Mesendoderm (in vitro differentiated cells): Measurements from ENCODE around the gene GPATCH8.

Source experiments
- DNase-seq: peaks from one replicate; pipeline ENCODE4 v3.0.0; 2013
- H2AK5ac ChIP-seq: 2 replicates; pipeline ENCODE4 v1.6.1; 2013; ENCODE audit warnings: low read length, inconsistent platforms
- H2BK120ac ChIP-seq: 2 replicates; pipeline ENCODE4 v1.6.1; 2013; ENCODE audit warnings: low read depth, mild to moderate bottlenecking, low read length, moderate library complexity, mixed read lengths
- H2BK15ac ChIP-seq: replicated peaks from 2 replicates; pipeline ENCODE4 v1.6.1; 2013; ENCODE audit warnings: low read depth, mild to moderate bottlenecking, moderate library complexity
- H2BK5ac ChIP-seq: 2 replicates; pipeline ENCODE4 v1.6.1; 2013; ENCODE audit warnings: low read length, inconsistent platforms
- H3K18ac ChIP-seq: 2 replicates; pipeline ENCODE4 v1.6.1; 2013; ENCODE audit warnings: mild to moderate bottlenecking, low read length, mixed read lengths
- H3K23ac ChIP-seq: one replicate; pipeline ENCODE4 v1.6.1; 2013; ENCODE audit warnings: low read length
- H3K27ac ChIP-seq: 2 replicates; pipeline ENCODE4 v1.5.1; 2013; ENCODE audit warnings: low read depth, mild to moderate bottlenecking, inconsistent platforms, low read length, moderate library complexity
- H3K27me3 ChIP-seq: 2 replicates; pipeline ENCODE4 v1.6.1; 2013; ENCODE audit warnings: low read length, control low read depth, mild to moderate bottlenecking, inconsistent platforms; ENCODE audit not compliant: insufficient read depth, poor library complexity
- H3K36me3 ChIP-seq: 2 replicates; pipeline ENCODE4 v1.6.1; 2013; ENCODE audit warnings: low read length, inconsistent platforms; ENCODE audit not compliant: control insufficient read depth, insufficient read depth
- H3K4ac ChIP-seq: one replicate; pipeline ENCODE4 v1.6.1; 2013; ENCODE audit warnings: low read depth, mild to moderate bottlenecking, low read length, moderate library complexity
- H3K4me1 ChIP-seq: 2 replicates; pipeline ENCODE4 v1.6.1; 2013; ENCODE audit warnings: low read depth, low read length, inconsistent platforms; ENCODE audit not compliant: control insufficient read depth
- H3K4me2 ChIP-seq: 2 replicates; pipeline ENCODE4 v1.6.1; 2013; ENCODE audit warnings: low read length
- H3K4me3 ChIP-seq: 2 replicates; pipeline ENCODE4 v1.5.1; 2013; ENCODE audit warnings: mild to moderate bottlenecking, low read length
- H3K56ac ChIP-seq: one replicate; pipeline ENCODE4 v1.6.1; 2013; ENCODE audit warnings: low read length
- H3K79me1 ChIP-seq: 2 replicates; pipeline ENCODE4 v1.6.1; 2013; ENCODE audit warnings: low read length, inconsistent platforms
- H3K79me2 ChIP-seq: 2 replicates; pipeline ENCODE4 v1.6.1; 2013; ENCODE audit warnings: mild to moderate bottlenecking, low read length; ENCODE audit not compliant: control insufficient read depth, insufficient read depth
- H3K9ac ChIP-seq: 2 replicates; pipeline ENCODE4 v1.6.1; 2013; ENCODE audit warnings: low read length, inconsistent platforms
- H4K5ac ChIP-seq: one replicate; pipeline ENCODE4 v1.6.1; 2013; ENCODE audit warnings: low read length
- H4K8ac ChIP-seq: one replicate; pipeline ENCODE4 v1.6.1; 2013; ENCODE audit warnings: low read depth, mild to moderate bottlenecking, control low read depth, low read length, moderate library complexity
- WGBS: extraction: QIAGEN DNeasy Blood & Tissue Kit; methylation state at CpG from one replicate; pipeline ENCODE4 v1.1.7; 2013; ENCODE audit warnings: low lambda C conversion rate, missing lambda C conversion rate; ENCODE audit not compliant: insufficient coverage; ENCODE audit errors: extremely low coverage; 5-methylcytosine and 5-hydroxymethylcytosine counted together

GPATCH8 gene

DNA sequence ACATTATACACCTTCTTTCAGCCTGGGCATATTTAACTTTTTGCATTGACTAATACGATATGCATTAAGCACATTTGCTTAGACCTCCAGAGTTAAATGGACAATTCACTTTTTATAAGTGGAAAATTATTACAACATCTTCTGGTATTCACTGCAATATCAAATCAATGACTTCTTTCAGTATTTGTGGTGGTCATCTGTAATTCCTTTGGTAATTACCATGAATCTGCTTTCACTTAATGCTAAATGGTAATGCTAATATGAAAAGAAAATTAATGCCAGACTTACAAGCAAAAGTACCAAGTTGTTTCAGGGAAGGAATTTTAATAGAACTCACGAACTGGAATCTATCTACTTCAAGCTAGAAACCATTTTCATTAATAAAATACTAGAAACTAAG, 6.4 kb downstream of the GPATCH8 start:
- Histone ChIP-seq H3K18ac (no peak overlapping the region), H4K8ac (no peak overlapping the region), H3K79me1 (no peaks in the 10 kb centered on the region), H2BK5ac (no peak overlapping the region), H2BK15ac (no peak overlapping the region), H3K4ac (no peak overlapping the region), H2AK5ac (no peak overlapping the region), H3K4me3 (no peak overlapping the region), H3K79me2 (peaks cover 66% of the 10 kb centered on the region), H3K9ac (no peak overlapping the region), H3K56ac (no peak overlapping the region), H3K27me3 (no peaks in the 10 kb centered on the region), H3K27ac (no peak overlapping the region), H3K23ac (no peak overlapping the region), H2BK120ac (no peak overlapping the region), H3K4me1 (no peaks in the 10 kb centered on the region), H3K4me2 (no peak overlapping the region), H3K36me3 (no peaks in the 10 kb centered on the region), H4K5ac (no peak overlapping the region)
- no CpG with 5 or more reads among the region's 2 CpGs for WGBS
- DNase-seq: no peak

DNA sequence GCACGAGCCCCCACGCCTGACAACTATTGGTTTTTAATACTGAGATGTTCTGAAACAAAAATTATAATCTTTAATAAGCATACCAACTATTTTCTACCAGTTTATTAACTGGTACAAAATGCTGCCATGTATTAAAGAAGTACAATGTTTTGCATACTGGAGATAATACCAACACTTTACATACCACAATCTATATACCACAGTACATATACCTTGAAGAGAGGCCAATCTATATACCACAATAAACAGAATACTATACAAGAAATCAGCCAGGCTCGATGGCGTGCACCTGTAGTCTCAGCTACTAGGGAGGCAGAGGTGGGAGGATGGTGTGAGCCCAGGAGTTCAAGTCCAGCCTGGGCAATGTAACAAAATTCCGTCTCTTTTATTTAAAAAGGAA, 9.9 kb downstream of the GPATCH8 start:
- Histone ChIP-seq H3K18ac (no peak overlapping the region), H3K79me1 (no peaks in the 10 kb centered on the region), H2BK120ac (no peak overlapping the region), H2BK15ac (no peak overlapping the region), H3K4me3 (no peak overlapping the region), H2AK5ac (no peak overlapping the region), H3K23ac (no peak overlapping the region), H4K5ac (no peak overlapping the region), H3K27me3 (no peaks in the 10 kb centered on the region), H3K4me2 (no peak overlapping the region), H3K56ac (no peak overlapping the region), H3K36me3 (no peaks in the 10 kb centered on the region), H3K4ac (no peak overlapping the region), H4K8ac (no peak overlapping the region), H3K79me2 (peaks cover 61% of the 10 kb centered on the region), H2BK5ac (no peak overlapping the region), H3K9ac (no peak overlapping the region), H3K27ac (no peak overlapping the region), H3K4me1 (no peaks in the 10 kb centered on the region)
- WGBS: no CpG with 5 or more reads among the region's 5 CpGs
- no peak for DNase-seq

DNA sequence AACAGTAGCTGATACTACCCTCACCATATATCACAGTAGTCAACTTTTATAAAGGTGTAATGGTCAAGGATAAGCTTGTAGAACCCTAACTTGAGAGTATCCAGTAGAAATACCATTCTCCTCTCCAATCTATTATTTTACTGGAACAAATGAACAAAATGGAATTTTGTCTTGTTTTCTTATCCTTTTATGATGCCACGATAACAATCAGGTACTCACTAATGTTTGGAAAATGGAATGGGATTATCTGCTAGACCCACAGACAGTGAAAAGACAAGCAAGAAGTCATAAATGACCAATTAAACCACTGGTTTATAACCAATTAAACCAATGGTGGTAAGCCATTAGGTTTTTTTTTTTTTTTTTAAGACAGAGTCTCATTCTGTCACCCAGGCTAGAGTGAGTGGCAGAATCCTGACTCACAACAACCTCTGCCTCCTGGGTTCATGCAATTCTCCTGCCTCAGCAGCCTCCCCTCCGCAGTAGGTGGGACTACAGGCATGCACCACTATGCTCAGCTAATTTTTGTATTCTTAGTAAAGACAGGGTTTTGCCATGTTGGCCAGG, 10.4 kb downstream of the GPATCH8 start:
- Histone ChIP-seq H2AK5ac (no peak overlapping the region), H3K9ac (no peak overlapping the region), H2BK15ac (no peak overlapping the region), H3K23ac (no peak overlapping the region), H3K4me3 (no peak overlapping the region), H3K18ac (no peak overlapping the region), H3K4me2 (no peak overlapping the region), H2BK5ac (no peak overlapping the region), H2BK120ac (no peak overlapping the region), H3K27ac (no peak overlapping the region), H4K8ac (no peak overlapping the region), H3K56ac (no peak overlapping the region), H4K5ac (no peak overlapping the region), H3K79me2 (peaks cover 58% of the 10 kb centered on the region), H3K4me1 (no peaks in the 10 kb centered on the region), H3K27me3 (no peaks in the 10 kb centered on the region), H3K4ac (no peak overlapping the region), H3K36me3 (no peaks in the 10 kb centered on the region), H3K79me1 (no peaks in the 10 kb centered on the region)
- no CpG with 5 or more reads among the region's 2 CpGs for WGBS
- DNase-seq: no peak

DNA sequence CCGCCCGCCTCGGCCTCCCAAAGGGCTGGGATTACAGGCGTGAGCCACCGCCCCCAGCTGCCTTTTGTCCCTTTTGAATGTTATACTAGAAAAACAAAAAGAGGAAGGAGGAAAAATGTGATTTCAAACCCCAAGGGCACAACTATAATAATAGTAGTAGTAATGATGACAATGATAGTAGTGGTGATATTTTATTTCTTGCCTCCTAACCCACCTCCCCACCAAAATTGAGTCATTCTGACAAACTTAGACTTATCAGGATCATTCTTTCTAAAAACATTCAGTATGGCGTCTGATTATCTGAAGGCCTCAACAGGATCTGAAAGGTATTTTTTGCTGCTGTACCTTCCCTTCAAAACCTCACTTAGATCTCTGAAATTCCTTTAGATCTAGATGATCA, 13.6 kb downstream of the GPATCH8 start:
- H3K79me1 ChIP-seq: peaks cover 3% of the 10 kb centered on the region
- no peak for DNase-seq
- WGBS: no CpG with 5 or more reads among the region's 6 CpGs
- no peak overlapping the region for H3K4me2 ChIP-seq
- no peak overlapping the region for H3K23ac ChIP-seq
- H3K4ac ChIP-seq: no peak overlapping the region
- H3K56ac ChIP-seq: no peak overlapping the region
- no peak overlapping the region for H3K9ac ChIP-seq
- no peak overlapping the region for H2BK120ac ChIP-seq
- H4K5ac ChIP-seq: no peak overlapping the region
- no peak overlapping the region for H2AK5ac ChIP-seq
- H2BK5ac ChIP-seq: no peak overlapping the region
- no peak overlapping the region for H3K4me3 ChIP-seq
- H3K27me3 ChIP-seq: no peaks in the 10 kb centered on the region
- H3K4me1 ChIP-seq: no peaks in the 10 kb centered on the region
- H3K36me3 ChIP-seq: no peaks in the 10 kb centered on the region
- H3K27ac ChIP-seq: no peak overlapping the region
- H3K79me2 ChIP-seq: peaks cover 48% of the 10 kb centered on the region
- H4K8ac ChIP-seq: no peak overlapping the region
- H2BK15ac ChIP-seq: no peak overlapping the region
- H3K18ac ChIP-seq: no peak overlapping the region

DNA sequence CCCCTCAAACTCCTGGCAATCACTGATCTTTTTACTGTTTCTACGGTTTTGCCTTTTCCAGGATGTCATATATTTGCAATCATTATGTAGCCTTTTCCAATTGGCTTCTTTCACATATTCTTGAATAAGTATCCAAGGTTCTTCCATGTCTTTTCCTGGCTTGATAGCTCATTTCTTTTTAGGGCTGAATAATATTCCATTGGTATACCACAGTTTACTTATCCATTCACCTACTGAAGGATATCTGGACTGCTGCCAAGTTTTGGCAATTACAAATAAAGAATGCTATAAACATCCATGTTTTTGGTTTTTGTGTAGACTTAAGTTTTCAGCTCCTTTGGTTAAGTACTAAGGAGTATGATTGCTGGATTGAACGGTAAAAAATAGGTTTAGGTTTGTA, 16.0 kb downstream of the GPATCH8 start:
- Histone ChIP-seq H3K27me3 (no peaks in the 10 kb centered on the region), H2BK15ac (no peak overlapping the region), H4K8ac (no peak overlapping the region), H2AK5ac (no peak overlapping the region), H3K9ac (no peak overlapping the region), H3K36me3 (no peaks in the 10 kb centered on the region), H3K4me1 (no peaks in the 10 kb centered on the region), H2BK120ac (no peak overlapping the region), H3K4ac (no peak overlapping the region), H3K56ac (no peak overlapping the region), H2BK5ac (no peak overlapping the region), H3K23ac (no peak overlapping the region), H4K5ac (no peak overlapping the region), H3K4me3 (no peak overlapping the region), H3K18ac (no peak overlapping the region), H3K79me2 (peaks cover 30% of the 10 kb centered on the region), H3K4me2 (no peak overlapping the region), H3K79me1 (peaks cover 5% of the 10 kb centered on the region), H3K27ac (no peak overlapping the region)
- WGBS: no CpG with 5 or more reads among the region's 2 CpGs
- no peak for DNase-seq

DNA sequence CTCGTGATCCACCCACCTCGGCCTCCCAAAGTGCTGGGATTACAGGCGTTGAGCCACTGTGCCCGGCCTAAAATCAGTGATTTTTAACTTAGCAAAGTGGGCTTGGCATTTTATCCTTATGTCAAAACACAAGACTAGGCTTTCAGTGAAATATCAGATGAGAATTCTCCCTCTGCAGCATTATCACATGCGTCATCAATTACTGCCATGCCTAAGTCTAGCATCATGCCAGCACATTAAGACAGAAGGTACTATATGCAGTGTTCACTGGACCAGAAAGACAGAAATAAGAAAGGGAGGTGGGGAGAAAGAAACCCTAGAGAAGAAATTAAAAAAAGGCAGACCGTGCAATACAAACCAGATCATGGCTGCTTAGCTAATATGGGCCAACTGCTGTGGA, 29.8 kb downstream of the GPATCH8 start:
- Histone ChIP-seq H3K4ac (no peak overlapping the region), H2BK15ac (no peak overlapping the region), H3K27ac (no peak overlapping the region), H3K79me2 (peaks cover 17% of the 10 kb centered on the region), H3K79me1 (peaks cover 7% of the 10 kb centered on the region), H3K23ac (no peak overlapping the region), H4K8ac (no peak overlapping the region), H2BK120ac (no peak overlapping the region), H3K27me3 (no peaks in the 10 kb centered on the region), H2BK5ac (no peak overlapping the region), H3K56ac (no peak overlapping the region), H3K36me3 (no peaks in the 10 kb centered on the region), H3K4me1 (no peaks in the 10 kb centered on the region), H3K4me2 (no peak overlapping the region), H3K4me3 (no peak overlapping the region), H3K9ac (no peak overlapping the region), H2AK5ac (no peak overlapping the region), H4K5ac (no peak overlapping the region), H3K18ac (no peak overlapping the region)
- no peak for DNase-seq
- WGBS: no CpG with 5 or more reads among the region's 6 CpGs
